ENCODE measurements around the gene MARCKSL1.

GRCh38 chr1:32352831-32353383 is 16.9 kb upstream of the MARCKSL1 start:
- TF ChIP-seq CTCF (IDR thresholded peaks at IDR 0.05; ENCODE audit: low read depth, low read length, poor library complexity, severe bottlenecking) (no peak), EZH2phosphoT487 (IDR thresholded peaks at IDR 0.05; ENCODE audit: borderline replicate concordance, low read length) (no peak)

Data from DOHH2 (cell line).